K562 (cell line): ENCODE data around the gene SLC25A4. TPM values are rescaled to one million over a fixed set of nuclear protein-coding genes. Genes with fewer than 3 reads are reported as not detected.
A peak's percentile ranks its signal among the peaks of the same experiment; 100 is the strongest.

Experiments
- ESRRB ChIP-seq: fragments of 250-450 bp; sonication (Bioruptor Pico); IDR thresholded peaks from 2 replicates; pipeline ENCODE4 v1.5.0; 2020; ENCODE audit warnings: mild to moderate bottlenecking, moderate library complexity, borderline replicate concordance
- GTF2F1 ChIP-seq: IDR thresholded peaks from 2 replicates; pipeline ENCODE4 v1.6.1; 2011; ENCODE audit warnings: low read depth, low read length, improper control_type of control experiment
- HEY1 ChIP-seq: fragments of 250-450 bp; sonication (Bioruptor Pico); IDR thresholded peaks from 2 replicates; pipeline ENCODE4 v1.5.0; 2020; ENCODE audit warnings: mild to moderate bottlenecking, moderate library complexity, borderline replicate concordance
- HSF4 ChIP-seq: fragments of 250-450 bp; sonication (Bioruptor Pico); IDR thresholded peaks from 2 replicates; pipeline ENCODE4 v2.1.2; 2022; ENCODE audit warnings: mild to moderate bottlenecking, moderate library complexity, borderline replicate concordance
- JUND ChIP-seq, 2 experiments: IDR thresholded peaks; 2 replicates in 1 of 2; 3 replicates in 1 of 2; pipeline ENCODE4 v1.6.1; 2011; ENCODE audit warnings: borderline replicate concordance in 2 of 2, low read depth in 2 of 2, low read length in 2 of 2, improper control_type of control experiment in 1 of 2, missing biosample characterization in 1 of 2, missing genetic modification characterization in 1 of 2, missing genetic modification reagents in 1 of 2
- MCM7 ChIP-seq, 2 experiments: fragments of 450-650 bp; IDR thresholded peaks; 2 replicates each; pipeline ENCODE4 v1.6.1; 2016 to 2018
- MED1 ChIP-seq: sonication (generic); formaldehyde crosslinking; IDR thresholded peaks from 2 replicates; pipeline ENCODE4 v1.8.1; 2023; ENCODE audit warnings: missing genetic modification reagents, borderline replicate concordance
- NCOR1 ChIP-seq: fragments of 450-650 bp; IDR thresholded peaks from 2 replicates; pipeline ENCODE4 v1.6.1; 2016; ENCODE audit warnings: mild to moderate bottlenecking, moderate library complexity
- NONO ChIP-seq, 2 experiments: fragments of 200-400 bp in 1 of 2; fragments of 450-650 bp in 1 of 2; formaldehyde crosslinking in 1 of 2; IDR thresholded peaks; 2 replicates each; pipeline ENCODE4 v1.6.1; 2017; ENCODE audit warnings: low read depth in 2 of 2, mild to moderate bottlenecking in 2 of 2, moderate library complexity in 2 of 2, low read length in 1 of 2
- NR3C1 ChIP-seq: sonication (generic); formaldehyde crosslinking; IDR thresholded peaks from 2 replicates; pipeline ENCODE4 v1.8.1; 2022; ENCODE audit warnings: missing genetic modification reagents
- PHTF2 ChIP-seq: fragments of 250-450 bp; sonication (Bioruptor Pico); IDR thresholded peaks from 2 replicates; pipeline ENCODE4 v1.5.0; 2021; ENCODE audit warnings: mild to moderate bottlenecking
- POU5F1 ChIP-seq: fragments of 150-350 bp; IDR thresholded peaks from 2 replicates; pipeline ENCODE4 v1.6.1; 2014; ENCODE audit warnings: borderline replicate concordance, low read length, low read depth, mild to moderate bottlenecking; ENCODE audit not compliant: partially characterized antibody
- RBM39 ChIP-seq: fragments of 200-400 bp; formaldehyde crosslinking; optimal IDR thresholded peaks from 2 replicates; pipeline ENCODE3; 2018; ENCODE audit warnings: low read depth, low read length
- SMARCA5 ChIP-seq: fragments of 450-650 bp; IDR thresholded peaks from 2 replicates; pipeline ENCODE4 v1.6.1; 2016
- SOX6 ChIP-seq: fragments of 450-650 bp; IDR thresholded peaks from 2 replicates; pipeline ENCODE4 v1.6.1; 2014; ENCODE audit warnings: mild to moderate bottlenecking
- ZNF121 ChIP-seq: sonication (generic); formaldehyde crosslinking; conservative IDR thresholded peaks from 2 replicates; pipeline ENCODE4 v1.8.0; 2022; ENCODE audit warnings: missing genetic modification reagents
- ZNF134 ChIP-seq: fragments of 250-450 bp; sonication (Bioruptor Pico); conservative IDR thresholded peaks from 2 replicates; pipeline ENCODE4 v1.4.0; 2020
- ZNF445 ChIP-seq: fragments of 250-450 bp; sonication (Bioruptor Pico); IDR thresholded peaks from 2 replicates; pipeline ENCODE4 v1.4.0; 2020; ENCODE audit warnings: low read depth, mild to moderate bottlenecking, moderate library complexity
- ZNF696 ChIP-seq: fragments of 250-450 bp; sonication (Bioruptor Pico); conservative IDR thresholded peaks from 2 replicates; pipeline ENCODE4 v1.4.0; 2020; ENCODE audit warnings: mild to moderate bottlenecking, moderate library complexity
- ZNF77 ChIP-seq: fragments of 250-450 bp; sonication (Bioruptor Pico); IDR thresholded peaks from 2 replicates; pipeline ENCODE4 v1.5.0; 2020
- ZZZ3 ChIP-seq: fragments of 450-650 bp; IDR thresholded peaks from 2 replicates; pipeline ENCODE4 v1.6.1; 2016; ENCODE audit warnings: antibody characterized with exemption, mild to moderate bottlenecking, moderate library complexity
- polyA plus RNA-seq, 8 experiments: library from polyadenylated mRNA; depleted of rRNA in 4 of 8; stranded (reverse) in 5 of 8; unstranded in 3 of 8; fragments of >200 nt; fragmentation: Nextera tagmentation in 2 of 8; fragmentation: Illumina TruSeq in 1 of 8; extraction: Ambion mirVana in 2 of 8; extraction: Trizol in 1 of 8; gene quantifications; 2 replicates each; pipeline versions ENCODE4 v1.2.1 to v1.2.3, GENCODE V29; 2011 to 2014; ENCODE audit warnings: inconsistent platforms in 1 of 8, missing spikeins in 1 of 8
- total RNA-seq, 7 experiments: library from RNA; depleted of rRNA in 6 of 7; stranded (reverse); fragments of >200 nt in 6 of 7; fragmentation: Illumina TruSeq in 2 of 7; extraction: Trizol in 2 of 7; gene quantifications; 2 replicates each; pipeline versions ENCODE4 v1.2.1 to v1.2.3, GENCODE V29; 2011 to 2021; ENCODE audit warnings: low replicate concordance in 1 of 7
- TF ChIP-seq, protein P1 (sequence below): fragments of 450-650 bp; conservative IDR thresholded peaks from 2 replicates; pipeline ENCODE4 v1.6.1; 2016; ENCODE audit warnings: missing genetic modification characterization, low read depth, mild to moderate bottlenecking, missing compliant biosample characterization, moderate library complexity
- TF ChIP-seq, protein P2 (sequence below): fragments of 450-650 bp; formaldehyde crosslinking; IDR thresholded peaks from 2 replicates; pipeline ENCODE4 v1.4.0; 2022; ENCODE audit warnings: missing genetic modification characterization
- TF ChIP-seq, protein P3 (sequence below): fragments of 250-450 bp; sonication (Bioruptor Pico); IDR thresholded peaks from 2 replicates; pipeline ENCODE4 v1.4.0; 2020; ENCODE audit warnings: mild to moderate bottlenecking, moderate library complexity, borderline replicate concordance
- TF ChIP-seq, protein P4 (sequence below), 2 experiments: fragments of 450-650 bp in 1 of 2; sonication (generic) in 1 of 2; formaldehyde crosslinking in 1 of 2; IDR thresholded peaks in 1 of 2; conservative IDR thresholded peaks in 1 of 2; 2 replicates each; pipeline versions ENCODE4 v1.6.1 to v1.8.1; 2016 to 2023; ENCODE audit warnings: mild to moderate bottlenecking in 2 of 2, moderate library complexity in 2 of 2, inconsistent platforms in 1 of 2, missing genetic modification reagents in 1 of 2

SLC25A4 gene
- total and polyA plus RNA-seq, 9 of the 15 experiments (the other 6 are each of a cell fraction or from before 2014, with no cell fraction given) = 8.3 to 28.6 (median 19.5) TPM

DNA sequence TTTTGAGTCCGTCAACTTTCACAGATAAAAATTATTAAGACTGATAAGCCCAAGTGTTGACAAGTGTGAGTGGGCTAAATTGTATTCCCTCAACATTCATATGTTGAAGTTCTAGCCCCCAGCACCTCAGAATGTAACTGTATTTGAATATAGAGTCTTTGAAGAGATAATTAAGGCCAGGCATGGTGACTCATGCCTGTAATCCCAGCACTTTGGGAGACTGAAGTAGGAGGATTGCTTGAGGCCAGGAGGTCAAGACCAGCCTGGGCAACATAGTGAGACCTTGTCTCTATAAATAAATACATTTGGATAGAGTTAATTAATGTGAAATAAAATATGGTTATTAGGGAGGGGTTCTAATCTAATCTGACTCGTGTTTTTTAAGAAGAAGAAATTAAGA lies 29.7 kb upstream of the SLC25A4 start (continued):
- TF ChIP-seq MED1 (CRISPR knock-in tag) (no peak), NONO (IDR thresholded peaks at IDR 0.05; ENCODE audit: low read depth in 2 of 2, low read length in 1 of 2) (no peak), ZNF134 (CRISPR knock-in tag) (no peak), ZNF77 (CRISPR knock-in tag) (no peak), GTF2F1 (no peak), RBM39 (no peak), NR3C1 (CRISPR knock-in tag) (no peak), NCOR1 (no peak), SMARCA5 (no peak), PHTF2 (no peak), ZNF121 (CRISPR knock-in tag) (peak; percentile 78), MCM7 (IDR thresholded peaks at IDR 0.05) (no peak), HEY1 (no peak), HSF4 (no peak), JUND (IDR thresholded peaks at IDR 0.05; ENCODE audit: borderline replicate concordance, low read depth, low read length) (peak; percentile 75; the same call in 1 of the 2 replicates), JUND (tag; IDR thresholded peaks at IDR 0.05; ENCODE audit: borderline replicate concordance, low read depth, low read length) (no peak; the same call in 2 of the 3 replicates), SOX6 (no peak), ESRRB (CRISPR knock-in tag) (no peak), POU5F1 (no peak), ZZZ3 (no peak), ZNF445 (CRISPR knock-in tag) (no peak), ZNF696 (no peak)
- TF ChIP-seq, protein P1, sequence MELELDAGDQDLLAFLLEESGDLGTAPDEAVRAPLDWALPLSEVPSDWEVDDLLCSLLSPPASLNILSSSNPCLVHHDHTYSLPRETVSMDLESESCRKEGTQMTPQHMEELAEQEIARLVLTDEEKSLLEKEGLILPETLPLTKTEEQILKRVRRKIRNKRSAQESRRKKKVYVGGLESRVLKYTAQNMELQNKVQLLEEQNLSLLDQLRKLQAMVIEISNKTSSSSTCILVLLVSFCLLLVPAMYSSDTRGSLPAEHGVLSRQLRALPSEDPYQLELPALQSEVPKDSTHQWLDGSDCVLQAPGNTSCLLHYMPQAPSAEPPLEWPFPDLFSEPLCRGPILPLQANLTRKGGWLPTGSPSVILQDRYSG = no peak
- TF ChIP-seq, protein P2, sequence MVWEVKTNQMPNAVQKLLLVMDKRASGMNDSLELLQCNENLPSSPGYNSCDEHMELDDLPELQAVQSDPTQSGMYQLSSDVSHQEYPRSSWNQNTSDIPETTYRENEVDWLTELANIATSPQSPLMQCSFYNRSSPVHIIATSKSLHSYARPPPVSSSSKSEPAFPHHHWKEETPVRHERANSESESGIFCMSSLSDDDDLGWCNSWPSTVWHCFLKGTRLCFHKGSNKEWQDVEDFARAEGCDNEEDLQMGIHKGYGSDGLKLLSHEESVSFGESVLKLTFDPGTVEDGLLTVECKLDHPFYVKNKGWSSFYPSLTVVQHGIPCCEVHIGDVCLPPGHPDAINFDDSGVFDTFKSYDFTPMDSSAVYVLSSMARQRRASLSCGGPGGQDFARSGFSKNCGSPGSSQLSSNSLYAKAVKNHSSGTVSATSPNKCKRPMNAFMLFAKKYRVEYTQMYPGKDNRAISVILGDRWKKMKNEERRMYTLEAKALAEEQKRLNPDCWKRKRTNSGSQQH (CRISPR knock-in tag) = no peak
- TF ChIP-seq, protein P3, sequence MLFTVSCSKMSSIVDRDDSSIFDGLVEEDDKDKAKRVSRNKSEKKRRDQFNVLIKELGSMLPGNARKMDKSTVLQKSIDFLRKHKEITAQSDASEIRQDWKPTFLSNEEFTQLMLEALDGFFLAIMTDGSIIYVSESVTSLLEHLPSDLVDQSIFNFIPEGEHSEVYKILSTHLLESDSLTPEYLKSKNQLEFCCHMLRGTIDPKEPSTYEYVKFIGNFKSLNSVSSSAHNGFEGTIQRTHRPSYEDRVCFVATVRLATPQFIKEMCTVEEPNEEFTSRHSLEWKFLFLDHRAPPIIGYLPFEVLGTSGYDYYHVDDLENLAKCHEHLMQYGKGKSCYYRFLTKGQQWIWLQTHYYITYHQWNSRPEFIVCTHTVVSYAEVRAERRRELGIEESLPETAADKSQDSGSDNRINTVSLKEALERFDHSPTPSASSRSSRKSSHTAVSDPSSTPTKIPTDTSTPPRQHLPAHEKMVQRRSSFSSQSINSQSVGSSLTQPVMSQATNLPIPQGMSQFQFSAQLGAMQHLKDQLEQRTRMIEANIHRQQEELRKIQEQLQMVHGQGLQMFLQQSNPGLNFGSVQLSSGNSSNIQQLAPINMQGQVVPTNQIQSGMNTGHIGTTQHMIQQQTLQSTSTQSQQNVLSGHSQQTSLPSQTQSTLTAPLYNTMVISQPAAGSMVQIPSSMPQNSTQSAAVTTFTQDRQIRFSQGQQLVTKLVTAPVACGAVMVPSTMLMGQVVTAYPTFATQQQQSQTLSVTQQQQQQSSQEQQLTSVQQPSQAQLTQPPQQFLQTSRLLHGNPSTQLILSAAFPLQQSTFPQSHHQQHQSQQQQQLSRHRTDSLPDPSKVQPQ = no peak
- TF ChIP-seq, protein P4, sequence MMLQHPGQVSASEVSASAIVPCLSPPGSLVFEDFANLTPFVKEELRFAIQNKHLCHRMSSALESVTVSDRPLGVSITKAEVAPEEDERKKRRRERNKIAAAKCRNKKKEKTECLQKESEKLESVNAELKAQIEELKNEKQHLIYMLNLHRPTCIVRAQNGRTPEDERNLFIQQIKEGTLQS (IDR thresholded peaks at IDR 0.05) = peak; percentile 64
- TF ChIP-seq, protein P4 (CRISPR knock-in tag; conservative IDR thresholded peaks at IDR 0.05) = no peak
